COR-L47 (cell line): Measurements from ENCODE around the gene BBS9.
"Not testable (repeated sequence)": the region's sequence is repeated elsewhere in the genome, so short reads cannot be mapped to it uniquely, and the experiment has no call there.

Experiments used
- DNase-seq: peaks from one replicate; lab custom pipeline; 2025; lab: John Stamatoyannopoulos, UW

Gene BBS9

GRCh38 chr7:33500703-33501701 lies 371.6 kb downstream of the BBS9 start:
- no peak for DNase-seq

GRCh38 chr7:33503014-33503413 lies 373.6 kb downstream of the BBS9 start:
- DNase-seq: no peak

GRCh38 chr7:33503736-33504135 lies 374.4 kb downstream of the BBS9 start:
- no peak for DNase-seq

- no peak for DNase-seq
Measured at GRCh38 chr7:33504266-33504665, 374.9 kb downstream of the BBS9 start.

- no peak for DNase-seq
Measured at GRCh38 chr7:33509206-33509605, 379.8 kb downstream of the BBS9 start.

- no peak for DNase-seq
Measured at GRCh38 chr7:33511778-33512177, 382.4 kb downstream of the BBS9 start.

- no peak for DNase-seq
Measured at GRCh38 chr7:33516568-33516967, 387.2 kb downstream of the BBS9 start.

GRCh38 chr7:33517191-33517590 lies 387.8 kb downstream of the BBS9 start:
- DNase-seq: peak; percentile 25

GRCh38 chr7:33527008-33527407 lies 397.6 kb downstream of the BBS9 start:
- DNase-seq: not testable (repeated sequence)

- DNase-seq: not testable (repeated sequence)
Measured at GRCh38 chr7:33527613-33528012, 398.2 kb downstream of the BBS9 start.

GRCh38 chr7:33529070-33529469 lies 399.7 kb downstream of the BBS9 start:
- DNase-seq: no peak

GRCh38 chr7:33530664-33531063 lies 401.3 kb downstream of the BBS9 start:
- no peak for DNase-seq

GRCh38 chr7:33531888-33532287 lies 402.5 kb downstream of the BBS9 start:
- no peak for DNase-seq

- DNase-seq: no peak
Measured at GRCh38 chr7:33534833-33535232, 405.5 kb downstream of the BBS9 start.

- DNase-seq: no peak
Measured at GRCh38 chr7:33535989-33536388, 406.6 kb downstream of the BBS9 start.

GRCh38 chr7:33536398-33537103 lies 407.2 kb downstream of the BBS9 start:
- no peak for DNase-seq

- no peak for DNase-seq
Measured at GRCh38 chr7:33537104-33537477, 407.7 kb downstream of the BBS9 start.

GRCh38 chr7:33539198-33539597 lies 409.8 kb downstream of the BBS9 start:
- DNase-seq: no peak

GRCh38 chr7:33539659-33540400 lies 410.5 kb downstream of the BBS9 start:
- no peak for DNase-seq

GRCh38 chr7:33547880-33548279 lies 418.5 kb downstream of the BBS9 start:
- DNase-seq: no peak

GRCh38 chr7:33550363-33550762 lies 421.0 kb downstream of the BBS9 start:
- DNase-seq: no peak

- no peak for DNase-seq
Measured at GRCh38 chr7:33550979-33551378, 421.6 kb downstream of the BBS9 start.
